Stimulated activated CD4-positive, alpha-beta T cell treated with anti-CD3 and anti-CD28 coated beads, Interleukin-4, amount 100 ng/mL, for 1 hour (primary cell): ENCODE results near the gene WEE1.
A peak's percentile ranks its signal among the peaks of the same experiment; 100 is the strongest.
"Not testable (repeated sequence)": the region's sequence is repeated elsewhere in the genome, so short reads cannot be mapped to it uniquely, and the experiment has no call there.

ENCODE experiments used
- DNase-seq: peaks from one replicate; pipeline ENCODE4 v3.0.0-alpha.2; 2020

The WEE1 gene

GRCh38 chr11:9600644-9601036 lies 27.2 kb downstream of the WEE1 start:
- no peak for DNase-seq

- DNase-seq, result peak; percentile 22
These were observed 27.8 kb downstream of the WEE1 start for GRCh38 chr11:9601037-9601875.

GRCh38 chr11:9601876-9602199 lies 28.4 kb downstream of the WEE1 start:
- no peak for DNase-seq

GRCh38 chr11:9603214-9603613 lies 29.7 kb downstream of the WEE1 start:
- not testable (repeated sequence) for DNase-seq

GRCh38 chr11:9604134-9604533 lies 30.7 kb downstream of the WEE1 start:
- no peak for DNase-seq

GRCh38 chr11:9605742-9606141 lies 32.3 kb downstream of the WEE1 start:
- DNase-seq, result no peak

- no peak for DNase-seq
These were observed 33.5 kb downstream of the WEE1 start for GRCh38 chr11:9606809-9607510.

- DNase-seq, result no peak
These were observed 34.0 kb downstream of the WEE1 start for GRCh38 chr11:9607511-9607899.

- no peak for DNase-seq
These were observed 35.7 kb downstream of the WEE1 start for GRCh38 chr11:9609002-9609759.

- no peak for DNase-seq
These were observed 36.4 kb downstream of the WEE1 start for GRCh38 chr11:9609841-9610240.

GRCh38 chr11:9613118-9613829 lies 39.8 kb downstream of the WEE1 start:
- peak; percentile 86 for DNase-seq

GRCh38 chr11:9613830-9614762 lies 40.6 kb downstream of the WEE1 start:
- DNase-seq, result peak; percentile 96

GRCh38 chr11:9615031-9615451 lies 41.6 kb downstream of the WEE1 start:
- DNase-seq, result no peak

- no peak for DNase-seq
These were observed 42.7 kb downstream of the WEE1 start for GRCh38 chr11:9616042-9616675.

- DNase-seq, result no peak
These were observed 43.4 kb downstream of the WEE1 start for GRCh38 chr11:9616858-9617257.

GRCh38 chr11:9617940-9618339 lies 44.5 kb downstream of the WEE1 start:
- DNase-seq, result no peak

GRCh38 chr11:9619004-9619403 lies 45.5 kb downstream of the WEE1 start:
- no peak for DNase-seq

- DNase-seq, result no peak
These were observed 46.5 kb downstream of the WEE1 start for GRCh38 chr11:9619971-9620370.

- DNase-seq, result not testable (repeated sequence)
These were observed 48.9 kb downstream of the WEE1 start for GRCh38 chr11:9622353-9622752.

GRCh38 chr11:9623053-9623452 lies 49.6 kb downstream of the WEE1 start:
- DNase-seq, result not testable (repeated sequence)

GRCh38 chr11:9624448-9624847 lies 51.0 kb downstream of the WEE1 start:
- DNase-seq, result no peak
